ENCODE measurements around the gene CDC42BPG. TPM values are rescaled to one million over a fixed set of nuclear protein-coding genes. Genes with fewer than 3 reads are reported as not detected.
"Not testable (repeated sequence)": the region's sequence is repeated elsewhere in the genome, so short reads cannot be mapped to it uniquely, and the experiment has no call there.

The CDC42BPG gene
- total RNA-seq, 1 experiment from 2014 or later, result 0.06 TPM

GRCh38 chr11:64851831-64852351, 7.4 kb upstream of the CDC42BPG start:
- no peak for DNase-seq (ENCODE audit: low read depth)

- peak; percentile 30 for DNase-seq (ENCODE audit: low read depth)
These were observed 6.6 kb upstream of the CDC42BPG start for GRCh38 chr11:64850979-64851567.

- no peak for DNase-seq (ENCODE audit: low read depth)
These were observed 5.3 kb upstream of the CDC42BPG start for GRCh38 chr11:64849598-64850356.

- DNase-seq (ENCODE audit: low read depth), result no peak
These were observed 4.6 kb upstream of the CDC42BPG start for GRCh38 chr11:64848826-64849597.

GRCh38 chr11:64848214-64848825, 3.9 kb upstream of the CDC42BPG start:
- DNase-seq (ENCODE audit: low read depth), result no peak

- peak; percentile 93 for DNase-seq (ENCODE audit: low read depth)
These were observed 2.7 kb upstream of the CDC42BPG start for GRCh38 chr11:64846998-64847666.

GRCh38 chr11:64845776-64846129, 1.3 kb upstream of the CDC42BPG start:
- DNase-seq (ENCODE audit: low read depth), result not testable (repeated sequence)

GRCh38 chr11:64845129-64845775, 799 bp upstream of the CDC42BPG start:
- no peak for DNase-seq (ENCODE audit: low read depth)

- DNase-seq (ENCODE audit: low read depth), result no peak
These were observed 645 bp downstream of the CDC42BPG start for GRCh38 chr11:64843686-64844329.

- DNase-seq (ENCODE audit: low read depth), result peak; percentile 39
These were observed 1.4 kb downstream of the CDC42BPG start for GRCh38 chr11:64842851-64843685.

- DNase-seq (ENCODE audit: low read depth), result no peak
These were observed 2.1 kb downstream of the CDC42BPG start for GRCh38 chr11:64842366-64842759.

- DNase-seq (ENCODE audit: low read depth), result no peak
These were observed 2.7 kb downstream of the CDC42BPG start for GRCh38 chr11:64841592-64842365.

GRCh38 chr11:64839887-64840782, 4.3 kb downstream of the CDC42BPG start:
- DNase-seq (ENCODE audit: low read depth), result no peak

GRCh38 chr11:64839335-64839734, 5.1 kb downstream of the CDC42BPG start:
- DNase-seq (ENCODE audit: low read depth), result no peak

- DNase-seq (ENCODE audit: low read depth), result no peak
These were observed 5.7 kb downstream of the CDC42BPG start for GRCh38 chr11:64838600-64839334.

GRCh38 chr11:64837887-64838351, 6.5 kb downstream of the CDC42BPG start:
- no peak for DNase-seq (ENCODE audit: low read depth)

All from Daoy (cell line).